ENCODE results near the gene BRK1. TPM values are rescaled to one million over a fixed set of nuclear protein-coding genes. Genes with fewer than 3 reads are reported as not detected.
A peak's percentile ranks its signal among the peaks of the same experiment; 100 is the strongest.

BRK1 gene
- total and polyA plus RNA-seq, 10 of the 15 experiments (the other 5 are each of a cell fraction or from before 2014, with no cell fraction given), result 97.8 to 457 (median 203) TPM

- TF ChIP-seq RUNX3 (IDR thresholded peaks at IDR 0.05; ENCODE audit: low read length) (peak; percentile 39; the same call in 1 of the 2 replicates), RAD51 (IDR thresholded peaks at IDR 0.05) (no peak), IKZF2 (IDR thresholded peaks at IDR 0.05) (peak in 1 of 2 experiments; percentile 33; a peak in 2 of 4 replicates), SMC3 (IDR thresholded peaks at IDR 0.05; ENCODE audit: borderline replicate concordance, low read length) (peak; percentile 28; the same call in 1 of the 2 replicates)
Measured at GRCh38 chr3:10164546-10165393, 49.3 kb downstream of the BRK1 start, which contains the start of gene IRAK2 (continued).

GRCh38 chr3:10166213-10166604 lies 50.7 kb downstream of the BRK1 start:
- H3K9ac ChIP-seq (ENCODE audit: control insufficient read depth, insufficient read depth, low read length), result no peak overlapping the region
- H4K20me1 ChIP-seq (ENCODE audit: control insufficient read depth, insufficient read depth), result no peaks in the 10 kb centered on the region
- no peak overlapping the region for H3K4me3 ChIP-seq
- no peaks in the 10 kb centered on the region for H3K27me3 ChIP-seq (replicated peaks in 1 of 2; ENCODE audit: control insufficient read depth in 2 of 2, insufficient read depth in 2 of 2, low read length in 1 of 2)
- 98% methylated on average over 5 of the region's 5 CpGs for WGBS (ENCODE audit: insufficient coverage, insufficient replicate concordance, low lambda C conversion rate, missing lambda C conversion rate)
- SMC1A ChIA-PET (ENCODE audit: uncharacterized antibody, unreplicated experiment), result interaction anchor here (0.6 to 5.6 kb wide), 8 partner anchors 15 to 178 kb away, joined by 3 to 34 read pairs (median 3); no protein-coding TSS in a partner anchor
- CTCF ChIA-PET, result interaction anchor here (0.5 to 3.2 kb wide), 7 partner anchors 23 to 155 kb away, joined by 3 to 19 read pairs (median 4); partner anchors contain the start of gene SEC13
- intact Hi-C loops (cut with micrococcal nuclease; ENCODE audit: unreplicated experiment) (loop anchor here (2.0 kb wide), 1 partner anchor 33 kb away; no protein-coding TSS in a partner anchor), in situ Hi-C loops (cut with MboI) (no loop called here)
- no peak overlapping the region for H3K27ac ChIP-seq (ENCODE audit: control insufficient read depth, insufficient read depth)
- POLR2A ChIA-PET, result interaction anchor here (0.5 to 2.6 kb wide), 4 partner anchors 22 to 55 kb away, joined by 5 to 13 read pairs (median 6); no protein-coding TSS in a partner anchor
- no peak for ATAC-seq
- H2AFZ ChIP-seq (ENCODE audit: control insufficient read depth, low read depth, low read length), result no peak overlapping the region
- 0 out of 2 replicates have a peak overlapping the region, but pooled peaks have one; percentile 44 for H3K4me2 ChIP-seq (ENCODE audit: control insufficient read depth, insufficient read depth)
- H3K9me3 ChIP-seq (replicated peaks; ENCODE audit: control insufficient read depth, insufficient read depth, low read length), result peaks cover 4% of the 10 kb centered on the region; the same call in 2 of the 3 replicates
- RAD21 ChIA-PET (ENCODE audit: unreplicated experiment), result interaction anchor here (0.6 to 5.4 kb wide), 5 partner anchors 17 to 137 kb away, joined by 3 to 30 read pairs (median 7); no protein-coding TSS in a partner anchor
- peaks cover 18% of the 10 kb centered on the region for H3K4me1 ChIP-seq (ENCODE audit: control insufficient read depth, insufficient read depth, low read length)
- no peaks in the 10 kb centered on the region for H3K36me3 ChIP-seq (ENCODE audit: control insufficient read depth in 2 of 2, insufficient read depth in 2 of 2, low read length in 1 of 2)
- TSS peak; percentile 61 for BruUV-seq (replicated peaks)
- FAIRE-seq, result no peak
- no peak for DNase-seq (ENCODE audit: low read depth, low spot score)
- H3K79me2 ChIP-seq (ENCODE audit: control insufficient read depth, insufficient read depth, low read length), result no peaks in the 10 kb centered on the region; the same call in none of the 2 replicates
- no peak for TF ChIP-seq IKZF1 (conservative IDR thresholded peaks at IDR 0.05)
- no peak for TF ChIP-seq NFXL1 (IDR thresholded peaks at IDR 0.05; ENCODE audit: borderline replicate concordance)
- TF ChIP-seq JUNB (IDR thresholded peaks at IDR 0.05), result no peak
- TF ChIP-seq GABPA (IDR thresholded peaks at IDR 0.05; ENCODE audit: low read depth), result no peak
- TF ChIP-seq BHLHE40 (IDR thresholded peaks at IDR 0.05; ENCODE audit: borderline replicate concordance in 1 of 2, low read depth in 2 of 2, low read length in 1 of 2), result no peak
- TF ChIP-seq SUZ12 (IDR thresholded peaks at IDR 0.05; ENCODE audit: unreplicated experiment), result no peak
- no peak for TF ChIP-seq SPI1 (IDR thresholded peaks at IDR 0.05; ENCODE audit: borderline replicate concordance, insufficient read depth, low read depth, low read length)
- TF ChIP-seq ZBTB40 (IDR thresholded peaks at IDR 0.05; ENCODE audit: borderline replicate concordance), result no peak
- TF ChIP-seq NKRF (conservative IDR thresholded peaks at IDR 0.05), result no peak
- TF ChIP-seq SIX5 (IDR thresholded peaks at IDR 0.05; ENCODE audit: low read depth, low read length, severe bottlenecking), result no peak
- no peak for TF ChIP-seq NFIC (IDR thresholded peaks at IDR 0.05; ENCODE audit: low read depth, low read length)

Measured in GM12878 (cell line).